Measurements from ENCODE around the gene USP2.

DNA sequence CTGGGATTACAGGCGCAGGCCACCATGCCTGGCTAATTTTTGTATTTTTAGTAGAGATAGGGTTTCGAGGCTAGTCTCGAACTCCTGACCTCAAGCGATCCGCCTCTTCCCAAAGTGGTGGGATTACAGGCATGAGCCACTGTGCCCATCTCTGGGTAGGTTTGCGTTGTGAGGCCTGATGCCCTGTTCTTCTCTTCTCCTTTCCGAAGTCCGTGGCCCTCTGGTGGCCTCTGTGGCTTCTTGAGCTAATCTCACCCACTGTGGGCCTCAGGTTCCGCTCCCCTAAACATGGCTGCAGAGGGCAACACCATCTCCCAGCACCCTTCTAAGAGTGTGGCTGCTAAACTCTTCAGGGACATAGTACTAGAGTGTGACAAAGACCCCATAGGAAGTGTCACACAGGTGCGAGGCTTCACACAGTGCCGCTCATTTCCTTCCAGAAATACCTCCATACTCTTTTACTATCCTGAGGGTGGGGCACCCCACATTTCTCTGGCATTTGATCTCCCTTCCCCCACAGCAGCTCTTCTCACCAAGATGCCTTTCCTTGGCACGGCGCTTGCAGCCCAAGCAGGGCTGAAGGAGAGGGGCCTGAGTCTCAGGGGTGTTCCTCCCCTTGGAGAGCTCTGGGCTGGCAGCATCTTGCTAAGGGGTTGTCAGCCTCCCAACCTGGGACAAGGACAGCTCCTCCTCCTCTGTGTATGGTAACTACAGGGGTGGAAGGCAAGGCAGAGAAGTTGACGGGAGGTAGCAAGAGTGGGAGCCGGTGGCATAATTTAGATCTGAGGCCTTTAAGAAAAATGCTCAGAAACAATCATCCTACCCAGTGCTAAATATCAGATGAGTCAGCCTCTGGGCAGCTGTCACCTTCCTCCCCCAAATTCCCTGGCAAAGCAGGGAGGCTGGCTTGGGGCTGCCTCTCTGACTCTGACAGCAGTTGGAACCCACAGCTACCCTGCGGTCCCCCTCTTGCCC, 35.4 kb upstream of the USP2 start:
- TF ChIP-seq CTCF (IDR thresholded peaks at IDR 0.05) (no peak), POLR2AphosphoS5 (IDR thresholded peaks at IDR 0.05; ENCODE audit: low read depth, low read length) (no peak), SIN3A (IDR thresholded peaks at IDR 0.05; ENCODE audit: borderline replicate concordance, insufficient read depth, low read depth, low read length) (no peak)
- TF ChIP-seq, protein P1, sequence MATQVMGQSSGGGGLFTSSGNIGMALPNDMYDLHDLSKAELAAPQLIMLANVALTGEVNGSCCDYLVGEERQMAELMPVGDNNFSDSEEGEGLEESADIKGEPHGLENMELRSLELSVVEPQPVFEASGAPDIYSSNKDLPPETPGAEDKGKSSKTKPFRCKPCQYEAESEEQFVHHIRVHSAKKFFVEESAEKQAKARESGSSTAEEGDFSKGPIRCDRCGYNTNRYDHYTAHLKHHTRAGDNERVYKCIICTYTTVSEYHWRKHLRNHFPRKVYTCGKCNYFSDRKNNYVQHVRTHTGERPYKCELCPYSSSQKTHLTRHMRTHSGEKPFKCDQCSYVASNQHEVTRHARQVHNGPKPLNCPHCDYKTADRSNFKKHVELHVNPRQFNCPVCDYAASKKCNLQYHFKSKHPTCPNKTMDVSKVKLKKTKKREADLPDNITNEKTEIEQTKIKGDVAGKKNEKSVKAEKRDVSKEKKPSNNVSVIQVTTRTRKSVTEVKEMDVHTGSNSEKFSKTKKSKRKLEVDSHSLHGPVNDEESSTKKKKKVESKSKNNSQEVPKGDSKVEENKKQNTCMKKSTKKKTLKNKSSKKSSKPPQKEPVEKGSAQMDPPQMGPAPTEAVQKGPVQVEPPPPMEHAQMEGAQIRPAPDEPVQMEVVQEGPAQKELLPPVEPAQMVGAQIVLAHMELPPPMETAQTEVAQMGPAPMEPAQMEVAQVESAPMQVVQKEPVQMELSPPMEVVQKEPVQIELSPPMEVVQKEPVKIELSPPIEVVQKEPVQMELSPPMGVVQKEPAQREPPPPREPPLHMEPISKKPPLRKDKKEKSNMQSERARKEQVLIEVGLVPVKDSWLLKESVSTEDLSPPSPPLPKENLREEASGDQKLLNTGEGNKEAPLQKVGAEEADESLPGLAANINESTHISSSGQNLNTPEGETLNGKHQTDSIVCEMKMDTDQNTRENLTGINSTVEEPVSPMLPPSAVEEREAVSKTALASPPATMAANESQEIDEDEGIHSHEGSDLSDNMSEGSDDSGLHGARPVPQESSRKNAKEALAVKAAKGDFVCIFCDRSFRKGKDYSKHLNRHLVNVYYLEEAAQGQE (IDR thresholded peaks at IDR 0.05; ENCODE audit: insufficient read depth in 1 of 2, low read depth in 2 of 2, low read length in 1 of 2) = no peak

All from Panc1 (cell line).